Mesenteric fat pad (tissue), 1 donor: ENCODE measurements around the gene IKZF3. TPM values are rescaled to one million over a fixed set of nuclear protein-coding genes. Genes with fewer than 3 reads are reported as not detected.
"Not testable (repeated sequence)": the region's sequence is repeated elsewhere in the genome, so short reads cannot be mapped to it uniquely, and the experiment has no call there.

ENCODE experiments used
- DNase-seq: peaks from one replicate; pipeline ENCODE4 v3.0.0-alpha.2; 2020; ENCODE audit warnings: low spot score
- total RNA-seq: library from RNA; stranded (reverse); fragmentation: NEBNext Ultra II Directional; extraction: Animal tissue kit (Norgen Biotek cat#: 25700); gene quantifications from one replicate; pipeline ENCODE4 v1.2.1, GENCODE V29; 2021
- donor health status: DM: yes; HTN: yes; CAD: no.

IKZF3 gene
- total RNA-seq, 1 donor from 2014 or later, result 1.3 TPM

- peak; percentile 12 for DNase-seq
Measured at GRCh38 chr17:39757176-39757662, 106.9 kb downstream of the IKZF3 start.

- DNase-seq, result peak; percentile 78
Measured at GRCh38 chr17:39756380-39757079, 107.6 kb downstream of the IKZF3 start.

- DNase-seq, result peak; percentile 81
Measured at GRCh38 chr17:39755554-39756379, 108.3 kb downstream of the IKZF3 start.

- peak; percentile 89 for DNase-seq
Measured at GRCh38 chr17:39754958-39755553, 109.1 kb downstream of the IKZF3 start.

GRCh38 chr17:39754161-39754957 is 109.8 kb downstream of the IKZF3 start:
- peak; percentile 98 for DNase-seq

- peak; percentile 90 for DNase-seq
Measured at GRCh38 chr17:39753514-39754160, 110.5 kb downstream of the IKZF3 start.

- DNase-seq, result peak; percentile 60
Measured at GRCh38 chr17:39752241-39752881, 111.8 kb downstream of the IKZF3 start.

- peak; percentile 87 for DNase-seq
Measured at GRCh38 chr17:39751637-39752036, 112.5 kb downstream of the IKZF3 start.

- peak; percentile 39 for DNase-seq
Measured at GRCh38 chr17:39751016-39751543, 113.0 kb downstream of the IKZF3 start.

GRCh38 chr17:39750131-39751015 is 113.7 kb downstream of the IKZF3 start:
- DNase-seq, result peak; percentile 84

GRCh38 chr17:39748444-39749034 is 115.6 kb downstream of the IKZF3 start:
- DNase-seq, result not testable (repeated sequence)

GRCh38 chr17:39747745-39748144 is 116.4 kb downstream of the IKZF3 start:
- no peak for DNase-seq

GRCh38 chr17:39746145-39746461 is 118.0 kb downstream of the IKZF3 start:
- no peak for DNase-seq

GRCh38 chr17:39745335-39746144 is 118.6 kb downstream of the IKZF3 start:
- no peak for DNase-seq

GRCh38 chr17:39744836-39745215 is 119.3 kb downstream of the IKZF3 start:
- DNase-seq, result no peak

- DNase-seq, result no peak
Measured at GRCh38 chr17:39744075-39744835, 119.9 kb downstream of the IKZF3 start.
